ENCODE data around the gene TEX14. TPM values are rescaled to one million over a fixed set of nuclear protein-coding genes. Genes with fewer than 3 reads are reported as not detected.
"Not testable (repeated sequence)": the region's sequence is repeated elsewhere in the genome, so short reads cannot be mapped to it uniquely, and the experiment has no call there.

The TEX14 gene
- polyA plus RNA-seq, 1 donor (not counting 4 experiments of a cell fraction or from before 2014, with no cell fraction given): 0.16 TPM

GRCh38 chr17:58661499-58661898 lies 30.3 kb downstream of the TEX14 start:
- no peak overlapping the region for H3K4me3 ChIP-seq (ENCODE audit: control insufficient read depth in 2 of 3, extremely low read depth in 1 of 3, insufficient read depth in 2 of 3, low read depth in 1 of 3, low read length in 3 of 3)
- no peak overlapping the region for H3K27ac ChIP-seq (ENCODE audit: control insufficient read depth, insufficient read depth, low read length)
- H2AFZ ChIP-seq (ENCODE audit: control insufficient read depth, low read length): no peak overlapping the region
- no peaks in the 10 kb centered on the region for H3K79me2 ChIP-seq (ENCODE audit: control insufficient read depth, insufficient read depth, low read length)
- no peaks in the 10 kb centered on the region for H3K9me3 ChIP-seq (ENCODE audit: control insufficient read depth, low read depth, low read length)
- no peaks in the 10 kb centered on the region for H4K20me1 ChIP-seq (ENCODE audit: control insufficient read depth, extremely low read depth, insufficient read depth, low read length)
- H3K9me1 ChIP-seq (ENCODE audit: control insufficient read depth, extremely low read depth, insufficient read depth, low read length): no peaks in the 10 kb centered on the region
- no peak overlapping the region for H3K9ac ChIP-seq (ENCODE audit: control insufficient read depth, extremely low read depth, insufficient read depth, low read length)
- peaks cover 3% of the 10 kb centered on the region for H3K27me3 ChIP-seq (ENCODE audit: control insufficient read depth, extremely low read depth, insufficient read depth, low read length)
- H3K4me2 ChIP-seq (ENCODE audit: control insufficient read depth, extremely low read depth, insufficient read depth, low read depth, low read length): no peak overlapping the region
- FAIRE-seq: no peak
- DNase-seq (ENCODE audit: low read depth, low spot score): no peak
- no peak for TF ChIP-seq EZH2 (IDR thresholded peaks at IDR 0.05; ENCODE audit: low read length)
- no peak for TF ChIP-seq CTCF (optimal IDR thresholded peaks at IDR 0.05 in 1 of 3, IDR thresholded peaks at IDR 0.05 in 1 of 3, conservative IDR thresholded peaks at IDR 0.05 in 1 of 3; ENCODE audit: extremely low read depth in 1 of 3, insufficient read depth in 2 of 3, low read length in 3 of 3)
- peaks cover 6% of the 10 kb centered on the region for H3K4me1 ChIP-seq (ENCODE audit: control insufficient read depth, extremely low read depth, insufficient read depth, low read length)
- no peaks in the 10 kb centered on the region for H3K36me3 ChIP-seq (ENCODE audit: control insufficient read depth in 2 of 2, extremely low read depth in 1 of 2, insufficient read depth in 2 of 2, low read length in 2 of 2)
- dilution Hi-C loops (cut with MboI; ENCODE audit: extremely low pct_ligation_motif_present, low sequenced_read_pairs): no loop called here

- H3K4me1 ChIP-seq (ENCODE audit: control insufficient read depth, extremely low read depth, insufficient read depth, low read length): peaks cover 6% of the 10 kb centered on the region
- H3K4me3 ChIP-seq (ENCODE audit: control insufficient read depth in 2 of 3, extremely low read depth in 1 of 3, insufficient read depth in 2 of 3, low read depth in 1 of 3, low read length in 3 of 3): no peak overlapping the region
- no peaks in the 10 kb centered on the region for H4K20me1 ChIP-seq (ENCODE audit: control insufficient read depth, extremely low read depth, insufficient read depth, low read length)
- no peaks in the 10 kb centered on the region for H3K36me3 ChIP-seq (ENCODE audit: control insufficient read depth in 2 of 2, extremely low read depth in 1 of 2, insufficient read depth in 2 of 2, low read length in 2 of 2)
- H3K27ac ChIP-seq (ENCODE audit: control insufficient read depth, insufficient read depth, low read length): no peak overlapping the region
- TF ChIP-seq EZH2 (IDR thresholded peaks at IDR 0.05; ENCODE audit: low read length) (no peak), CTCF (optimal IDR thresholded peaks at IDR 0.05 in 1 of 3, IDR thresholded peaks at IDR 0.05 in 1 of 3, conservative IDR thresholded peaks at IDR 0.05 in 1 of 3; ENCODE audit: extremely low read depth in 1 of 3, insufficient read depth in 2 of 3, low read length in 3 of 3) (no peak)
- no peak overlapping the region for H2AFZ ChIP-seq (ENCODE audit: control insufficient read depth, low read length)
- H3K79me2 ChIP-seq (ENCODE audit: control insufficient read depth, insufficient read depth, low read length): no peaks in the 10 kb centered on the region
- H3K9me3 ChIP-seq (ENCODE audit: control insufficient read depth, low read depth, low read length): no peaks in the 10 kb centered on the region
- DNase-seq (ENCODE audit: low read depth, low spot score) (no peak), FAIRE-seq (no peak)
- H3K9me1 ChIP-seq (ENCODE audit: control insufficient read depth, extremely low read depth, insufficient read depth, low read length): no peaks in the 10 kb centered on the region
- no peak overlapping the region for H3K9ac ChIP-seq (ENCODE audit: control insufficient read depth, extremely low read depth, insufficient read depth, low read length)
- peaks cover 3% of the 10 kb centered on the region for H3K27me3 ChIP-seq (ENCODE audit: control insufficient read depth, extremely low read depth, insufficient read depth, low read length)
- dilution Hi-C loops (cut with MboI; ENCODE audit: extremely low pct_ligation_motif_present, low sequenced_read_pairs): no loop called here
- no peak overlapping the region for H3K4me2 ChIP-seq (ENCODE audit: control insufficient read depth, extremely low read depth, insufficient read depth, low read depth, low read length)
Observed at GRCh38 chr17:58660621-58661020, 31.2 kb downstream of the TEX14 start.

- dilution Hi-C loops (cut with MboI; ENCODE audit: extremely low pct_ligation_motif_present, low sequenced_read_pairs); H3K9me1 ChIP-seq (ENCODE audit: control insufficient read depth, extremely low read depth, insufficient read depth, low read length); H4K20me1 ChIP-seq (ENCODE audit: control insufficient read depth, extremely low read depth, insufficient read depth, low read length); H3K27me3 ChIP-seq (ENCODE audit: control insufficient read depth, extremely low read depth, insufficient read depth, low read length); FAIRE-seq; H3K79me2 ChIP-seq (ENCODE audit: control insufficient read depth, insufficient read depth, low read length); DNase-seq (ENCODE audit: low read depth, low spot score); H3K4me1 ChIP-seq (ENCODE audit: control insufficient read depth, extremely low read depth, insufficient read depth, low read length); H3K36me3 ChIP-seq (ENCODE audit: control insufficient read depth in 2 of 2, extremely low read depth in 1 of 2, insufficient read depth in 2 of 2, low read length in 2 of 2); H3K9me3 ChIP-seq (ENCODE audit: control insufficient read depth, low read depth, low read length): not testable (repeated sequence)
- Histone ChIP-seq H3K4me2 (ENCODE audit: control insufficient read depth, extremely low read depth, insufficient read depth, low read depth, low read length) (peak overlapping the region; percentile 76), H3K4me3 (ENCODE audit: control insufficient read depth in 2 of 3, extremely low read depth in 1 of 3, insufficient read depth in 2 of 3, low read depth in 1 of 3, low read length in 3 of 3) (peak overlapping the region; percentile 10 to 64 (median 39)), H3K9ac (ENCODE audit: control insufficient read depth, extremely low read depth, insufficient read depth, low read length) (peak overlapping the region; percentile 95), H2AFZ (ENCODE audit: control insufficient read depth, low read length) (peak overlapping the region; percentile 87), H3K27ac (ENCODE audit: control insufficient read depth, insufficient read depth, low read length) (peak overlapping the region; percentile 99)
Observed at GRCh38 chr17:58659714-58660084, 32.1 kb downstream of the TEX14 start.

Data from keratinocyte (primary cell).